ENCODE data around the gene FRRS1.
"Not testable (repeated sequence)": the region's sequence is repeated elsewhere in the genome, so short reads cannot be mapped to it uniquely, and the experiment has no call there.

FRRS1 gene, protein sequence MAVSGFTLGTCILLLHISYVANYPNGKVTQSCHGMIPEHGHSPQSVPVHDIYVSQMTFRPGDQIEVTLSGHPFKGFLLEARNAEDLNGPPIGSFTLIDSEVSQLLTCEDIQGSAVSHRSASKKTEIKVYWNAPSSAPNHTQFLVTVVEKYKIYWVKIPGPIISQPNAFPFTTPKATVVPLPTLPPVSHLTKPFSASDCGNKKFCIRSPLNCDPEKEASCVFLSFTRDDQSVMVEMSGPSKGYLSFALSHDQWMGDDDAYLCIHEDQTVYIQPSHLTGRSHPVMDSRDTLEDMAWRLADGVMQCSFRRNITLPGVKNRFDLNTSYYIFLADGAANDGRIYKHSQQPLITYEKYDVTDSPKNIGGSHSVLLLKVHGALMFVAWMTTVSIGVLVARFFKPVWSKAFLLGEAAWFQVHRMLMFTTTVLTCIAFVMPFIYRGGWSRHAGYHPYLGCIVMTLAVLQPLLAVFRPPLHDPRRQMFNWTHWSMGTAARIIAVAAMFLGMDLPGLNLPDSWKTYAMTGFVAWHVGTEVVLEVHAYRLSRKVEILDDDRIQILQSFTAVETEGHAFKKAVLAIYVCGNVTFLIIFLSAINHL

DNA sequence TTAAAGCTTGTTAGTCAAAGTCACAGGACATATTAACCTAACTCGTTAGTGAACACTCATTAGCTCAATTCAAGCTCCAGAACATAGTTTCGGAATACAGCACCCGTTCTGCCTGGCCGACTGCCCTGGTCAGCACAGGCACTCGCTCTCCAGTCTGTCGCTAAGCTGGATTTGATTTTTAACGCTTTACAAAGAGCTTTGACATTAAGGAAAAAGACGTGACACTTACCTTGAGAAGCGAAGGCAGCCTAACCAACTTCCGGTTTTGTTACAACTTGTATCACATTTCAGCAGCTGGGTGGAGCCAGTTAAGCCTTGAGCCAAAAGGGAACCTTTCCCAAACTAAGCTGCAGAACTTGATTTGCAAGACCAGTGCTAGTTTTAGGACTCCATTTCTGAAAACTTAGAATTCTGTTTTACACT, at the start of gene FRRS1:
TSS of gene FRRS1 (minus strand) at position 258 of the 423 bp plus-strand sequence. CDS start 17,867 bp downstream, outside the sequence.
- DNase-seq (ENCODE audit: low read depth in 2 of 2): no peak

DNA sequence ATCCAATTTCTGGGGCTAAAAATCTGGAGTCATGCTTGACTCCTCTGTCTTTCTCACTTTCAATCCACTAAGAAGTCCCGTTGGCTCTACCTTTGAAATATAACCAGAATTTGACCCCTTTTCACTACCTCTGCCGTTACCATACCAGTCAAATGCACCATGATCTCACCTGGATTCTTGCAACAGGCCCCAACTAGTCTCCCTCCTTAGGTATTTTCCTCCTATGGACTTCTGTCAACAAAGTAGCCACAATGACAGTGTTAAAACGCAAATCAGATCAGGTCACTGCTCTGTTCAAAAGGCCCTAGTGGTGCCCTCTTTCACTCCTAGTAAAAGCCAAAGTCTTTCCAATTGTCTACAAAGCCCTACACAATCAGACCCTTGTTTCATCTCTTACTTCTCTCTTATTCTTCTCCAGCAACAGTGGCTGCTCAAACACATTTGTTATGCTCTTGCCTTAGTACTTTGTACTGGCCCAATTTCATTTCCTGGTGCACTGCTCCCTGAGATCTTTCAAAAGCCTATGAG, 48.0 kb upstream of the FRRS1 start:
- no peak for DNase-seq (ENCODE audit: low read depth in 2 of 2)

DNA sequence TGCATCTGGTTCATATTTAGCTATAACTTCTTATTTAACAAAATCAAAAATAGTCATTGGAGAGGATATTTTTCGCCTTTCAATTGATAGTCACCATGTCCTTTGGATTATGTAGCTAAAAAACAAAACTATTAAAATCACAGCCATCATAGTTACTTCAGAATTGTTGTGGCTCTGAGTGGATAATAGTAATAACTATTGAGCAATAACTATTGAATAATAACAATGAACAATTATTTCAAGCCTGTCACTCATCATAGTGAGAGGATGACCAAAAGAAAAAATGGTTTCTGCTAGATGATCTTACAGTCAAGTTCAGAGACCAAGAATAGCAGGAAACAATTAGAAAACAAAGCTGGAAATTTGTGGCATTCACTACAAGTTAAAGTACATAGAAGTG, 45.3 kb upstream of the FRRS1 start:
- no peak for DNase-seq (ENCODE audit: low read depth in 2 of 2)

DNA sequence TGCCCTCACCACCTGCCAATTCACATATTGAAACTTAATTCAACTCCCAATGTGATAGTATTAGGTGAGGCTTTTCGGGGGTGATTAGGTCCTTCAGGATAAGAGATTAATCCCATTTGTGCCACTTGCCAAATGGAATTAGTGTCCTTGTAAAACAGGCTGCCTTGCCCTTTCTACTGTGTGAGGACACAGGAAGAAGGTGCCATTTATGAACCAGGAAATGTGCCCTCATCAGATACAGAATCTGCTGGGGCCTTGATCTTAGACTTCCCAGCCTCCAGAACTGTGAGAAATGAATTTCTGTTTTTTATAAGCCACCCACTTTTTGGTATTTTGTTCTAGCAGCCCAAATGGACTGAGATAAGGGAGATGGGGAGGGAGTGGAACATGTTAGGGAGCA, 44.6 kb upstream of the FRRS1 start:
- DNase-seq (ENCODE audit: low read depth in 2 of 2): no peak

DNA sequence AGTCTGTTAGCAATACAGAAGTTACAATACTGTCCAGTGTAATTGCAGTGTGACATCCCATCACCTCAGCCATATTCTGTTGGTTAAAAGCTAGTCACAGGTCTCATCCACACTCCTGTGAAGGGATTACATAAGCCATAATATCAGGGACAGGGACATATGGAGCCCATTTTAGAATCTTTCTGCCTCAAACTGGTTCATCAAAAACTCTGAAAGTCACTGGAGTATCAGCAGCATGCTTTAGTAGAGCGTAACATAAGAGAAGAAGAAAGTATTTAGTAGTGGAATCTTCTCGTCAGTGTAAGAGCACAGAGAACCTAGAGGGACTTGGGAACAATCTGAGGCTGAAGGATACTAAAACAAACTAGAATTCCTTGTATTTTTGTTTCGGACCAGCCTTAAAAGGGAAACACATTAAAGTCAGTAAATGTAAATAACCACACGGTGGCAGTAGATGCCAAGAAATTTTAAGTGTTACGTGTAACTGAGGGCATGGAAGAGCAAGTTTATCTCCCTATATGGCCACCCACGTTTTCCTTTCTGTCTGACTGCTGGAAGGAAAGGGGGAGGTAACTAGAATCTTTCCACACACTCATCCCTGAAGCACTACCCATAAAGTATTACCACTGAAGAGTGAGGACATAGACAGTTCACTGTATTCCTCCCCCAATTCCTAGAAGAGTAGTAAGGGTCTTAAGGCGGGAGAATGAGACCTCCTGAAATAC, 42.1 kb upstream of the FRRS1 start:
- no peak for DNase-seq (ENCODE audit: low read depth in 2 of 2)

DNA sequence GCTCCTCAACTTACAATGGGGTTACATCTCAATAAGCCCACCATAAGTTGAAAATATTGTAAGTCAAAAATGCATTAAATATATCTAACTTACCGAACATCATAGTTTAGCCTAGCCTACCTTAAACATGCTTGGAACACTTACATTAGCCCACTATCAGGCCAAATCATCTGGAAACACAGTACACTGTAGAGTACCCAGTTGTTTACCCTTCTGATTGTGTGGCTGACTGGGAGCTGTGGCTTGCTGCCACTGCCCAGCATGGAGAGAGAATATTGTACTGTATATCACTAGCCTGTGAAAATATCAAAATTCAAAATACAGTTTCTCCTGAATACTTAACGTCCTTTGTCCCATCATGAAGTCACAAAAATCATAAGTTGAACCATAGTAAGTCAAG, 40.4 kb upstream of the FRRS1 start:
- no peak for DNase-seq (ENCODE audit: low read depth in 2 of 2)

DNA sequence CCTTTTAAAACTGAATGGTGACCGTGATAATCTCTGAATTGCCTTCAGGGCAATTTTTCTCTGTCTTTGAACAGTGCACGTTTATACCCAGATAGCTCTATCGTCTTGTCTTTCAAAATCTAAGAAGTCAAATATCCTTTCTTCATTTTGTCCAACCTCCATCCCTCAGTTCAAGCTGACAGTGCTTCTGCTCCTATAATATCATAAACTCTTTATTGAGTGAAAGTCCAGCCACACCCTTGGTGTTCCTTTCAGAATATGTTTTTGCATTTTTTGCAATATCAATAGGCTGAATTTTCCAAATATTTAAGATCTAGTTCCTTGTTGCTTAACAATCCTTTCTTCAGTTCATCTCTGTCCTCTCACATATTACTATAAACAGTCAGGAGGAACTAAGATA, 35.1 kb upstream of the FRRS1 start:
- no peak for DNase-seq (ENCODE audit: low read depth in 2 of 2)

DNA sequence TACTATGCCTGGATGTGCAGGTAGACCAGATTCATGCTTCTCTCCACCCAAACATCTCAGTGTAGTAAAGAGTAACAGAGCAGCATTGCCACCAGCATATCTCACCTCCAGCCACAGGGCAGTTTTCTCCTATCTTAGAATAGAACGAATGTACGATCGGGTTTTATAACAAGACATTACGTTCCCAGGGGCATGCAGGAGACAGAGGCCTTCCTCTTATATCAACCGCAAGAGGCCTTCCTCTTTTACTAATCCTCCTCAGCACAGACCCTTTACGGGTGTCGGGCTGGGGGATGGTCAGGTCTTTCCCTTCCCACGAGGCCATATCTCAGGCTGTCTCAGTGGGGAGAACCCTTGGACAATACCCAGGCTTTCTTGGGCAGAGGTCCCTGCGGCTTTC, 27.4 kb upstream of the FRRS1 start:
- not testable (repeated sequence) for DNase-seq (ENCODE audit: low read depth in 2 of 2)

DNA sequence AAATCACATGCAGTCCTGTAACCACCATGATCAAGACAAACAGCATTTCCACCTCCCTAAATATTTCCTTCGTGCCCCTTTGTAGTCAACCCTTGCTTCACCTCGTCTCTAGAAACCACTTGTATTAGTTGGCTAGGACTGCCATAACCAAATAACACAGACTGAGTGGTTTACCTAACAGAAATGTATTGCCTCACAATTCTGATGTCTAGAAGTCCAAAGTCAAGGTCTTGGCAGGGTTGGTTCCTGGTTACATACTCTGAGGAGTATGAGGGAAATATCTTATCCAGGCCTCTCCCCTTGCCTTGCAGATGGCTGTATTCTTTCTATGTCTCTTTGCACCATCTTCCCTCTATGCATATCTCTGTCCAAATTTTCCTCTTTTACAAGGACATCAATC, 23.3 kb upstream of the FRRS1 start:
- no peak for DNase-seq (ENCODE audit: low read depth in 2 of 2)

DNA sequence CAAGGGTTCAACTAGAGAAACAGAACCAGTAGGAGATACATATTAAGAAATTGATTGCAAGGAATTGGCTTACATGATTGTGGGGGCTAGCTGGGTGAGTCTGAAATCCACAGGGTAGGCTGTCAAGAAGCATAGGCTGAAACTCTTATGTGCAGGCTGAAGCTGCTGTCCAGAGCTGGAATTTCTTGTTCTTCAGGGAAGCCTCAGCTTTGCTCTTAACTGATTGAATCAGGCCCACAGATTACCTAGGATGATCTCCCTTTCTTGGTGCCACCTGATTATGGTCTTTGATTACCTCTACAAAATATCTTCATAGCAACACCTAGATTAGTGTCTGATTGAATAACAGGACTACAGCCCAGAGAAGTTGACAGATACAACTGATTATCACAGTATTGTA, 22.5 kb upstream of the FRRS1 start:
- no peak for DNase-seq (ENCODE audit: low read depth in 2 of 2)

DNA sequence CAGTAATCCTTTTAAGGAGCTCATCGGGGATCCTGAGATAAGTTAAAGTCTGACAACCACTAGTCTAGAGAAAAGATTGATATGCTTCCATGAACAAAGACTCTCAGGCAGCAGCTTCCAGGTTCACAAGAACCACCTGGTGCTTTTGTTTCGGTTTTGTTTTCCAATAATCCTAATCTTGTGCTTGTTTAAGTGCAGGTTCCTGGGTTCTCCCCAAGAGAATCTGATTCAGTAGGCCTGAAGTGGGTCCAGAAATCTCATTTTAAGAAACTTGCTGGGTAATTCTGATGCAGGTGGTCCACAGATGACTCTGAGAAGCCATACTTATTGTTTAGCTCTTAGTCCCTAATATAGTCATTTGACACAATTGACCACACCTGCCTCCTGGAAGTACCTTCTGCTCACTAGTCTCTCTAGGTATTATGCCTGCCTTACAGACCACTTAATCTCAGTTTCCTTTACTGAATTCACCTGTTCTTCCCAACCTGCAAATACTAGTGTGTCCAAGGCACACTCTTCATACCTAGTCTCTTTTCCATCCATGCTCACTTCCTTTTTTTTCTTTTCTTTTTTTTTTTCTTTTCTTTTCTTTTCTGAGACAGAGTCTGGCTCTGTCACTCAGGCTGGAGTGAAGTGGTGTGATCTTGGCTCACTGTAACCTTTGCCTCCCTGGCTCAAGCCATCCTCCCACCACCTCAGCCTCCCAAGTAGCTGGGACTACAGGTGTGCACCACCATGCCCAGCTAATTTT, 20.5 kb upstream of the FRRS1 start:
- no peak for DNase-seq (ENCODE audit: low read depth in 2 of 2)

DNA sequence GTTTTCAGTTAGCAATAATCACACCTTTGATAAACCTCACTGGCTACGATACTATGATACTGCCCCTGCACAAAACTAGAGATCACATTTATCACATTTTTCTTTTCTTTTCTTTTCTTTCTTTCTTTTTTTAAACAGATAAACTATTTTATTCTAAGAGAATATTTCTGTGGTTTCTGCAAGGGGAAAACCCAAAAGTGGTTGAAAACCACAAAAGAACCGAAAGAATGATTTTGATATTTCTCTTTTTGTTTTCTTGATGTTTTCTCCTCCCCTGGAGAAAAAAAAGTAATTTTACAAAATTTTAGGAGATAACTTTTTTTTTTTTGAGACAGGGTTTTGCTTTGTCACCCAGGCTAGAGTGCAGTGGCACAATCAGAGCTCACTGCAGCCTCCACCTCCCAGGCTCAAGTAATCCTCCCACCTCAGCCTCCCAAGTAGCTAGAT, 18.4 kb upstream of the FRRS1 start:
- no peak for DNase-seq (ENCODE audit: low read depth in 2 of 2)

DNA sequence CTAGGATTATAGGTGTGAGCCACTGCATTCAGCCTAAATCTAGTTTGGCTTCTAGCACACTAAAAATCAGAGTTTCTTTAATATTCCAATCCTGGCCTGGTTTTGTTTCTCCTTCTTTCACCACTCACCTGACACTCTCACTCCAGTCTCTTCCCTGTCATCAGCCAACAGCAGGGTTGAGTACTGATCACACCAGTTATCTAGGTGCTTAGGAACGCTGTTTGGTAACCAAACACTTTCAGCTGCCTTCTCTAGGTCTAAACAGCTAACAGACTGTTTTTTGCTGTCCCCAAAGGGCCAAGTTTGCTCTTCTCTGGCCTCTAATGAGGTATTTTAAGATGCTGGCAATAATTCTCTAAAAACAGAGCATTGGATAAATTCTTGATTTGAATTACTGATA, 17.7 kb upstream of the FRRS1 start:
- DNase-seq (ENCODE audit: low read depth in 2 of 2): no peak

DNA sequence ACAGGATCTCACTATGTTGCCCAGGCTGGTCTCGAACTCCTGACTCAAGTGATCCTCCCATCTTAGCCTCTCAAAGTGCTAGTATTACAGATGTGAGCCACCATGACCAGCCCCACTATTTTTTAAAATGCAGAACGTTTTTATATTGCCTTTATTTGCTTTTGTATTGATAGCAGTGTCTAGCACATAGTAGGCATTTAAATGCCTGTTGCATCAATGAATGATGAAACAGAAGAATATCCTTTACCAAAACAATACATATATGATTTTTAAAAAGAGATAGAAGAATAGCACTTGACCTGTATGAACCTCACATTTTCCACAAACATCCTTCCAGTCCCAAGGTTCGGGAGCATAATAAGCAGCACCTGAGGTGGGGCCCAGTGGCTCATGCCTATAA, 16.5 kb upstream of the FRRS1 start:
- DNase-seq (ENCODE audit: low read depth in 2 of 2): no peak

DNA sequence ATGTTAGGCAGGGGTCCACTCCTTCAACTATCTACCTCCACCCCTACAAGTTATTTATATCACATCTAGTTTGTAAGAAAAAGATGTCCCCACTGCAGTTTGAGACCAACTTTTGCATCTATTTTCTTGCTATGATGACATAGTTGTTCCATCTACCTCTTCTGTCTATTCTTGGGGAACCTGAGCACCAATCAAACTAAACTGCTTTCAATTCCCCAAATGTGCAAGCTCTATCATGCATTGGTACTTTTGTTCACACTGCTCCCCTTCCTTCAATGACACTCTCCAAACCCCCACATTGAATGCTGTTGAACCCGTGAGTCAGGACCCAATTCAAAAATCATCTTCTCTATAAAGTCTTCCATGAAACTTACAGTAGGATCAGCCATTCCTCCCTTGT, 16.0 kb upstream of the FRRS1 start:
- DNase-seq (ENCODE audit: low read depth in 2 of 2): no peak

DNA sequence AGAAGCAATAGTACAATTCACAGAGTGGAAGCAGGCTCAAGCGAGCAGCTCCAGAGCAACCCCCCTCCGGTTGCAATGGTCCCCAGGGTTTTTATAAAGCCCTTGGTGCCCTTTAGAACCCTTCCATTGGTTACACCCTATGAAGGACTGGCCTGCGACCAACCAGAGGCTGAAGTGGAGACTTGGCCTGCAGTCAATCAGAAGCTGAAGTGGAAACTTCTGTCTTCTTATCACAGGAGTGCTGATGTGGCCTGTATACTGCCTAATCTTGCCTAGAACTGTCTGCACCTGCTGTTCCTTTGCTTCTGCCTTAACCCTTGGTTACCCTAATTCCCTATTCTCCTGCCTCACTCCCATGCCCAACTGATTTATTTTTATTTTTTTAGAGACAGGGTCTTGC, 15.4 kb upstream of the FRRS1 start:
- DNase-seq (ENCODE audit: low read depth in 2 of 2): no peak

DNA sequence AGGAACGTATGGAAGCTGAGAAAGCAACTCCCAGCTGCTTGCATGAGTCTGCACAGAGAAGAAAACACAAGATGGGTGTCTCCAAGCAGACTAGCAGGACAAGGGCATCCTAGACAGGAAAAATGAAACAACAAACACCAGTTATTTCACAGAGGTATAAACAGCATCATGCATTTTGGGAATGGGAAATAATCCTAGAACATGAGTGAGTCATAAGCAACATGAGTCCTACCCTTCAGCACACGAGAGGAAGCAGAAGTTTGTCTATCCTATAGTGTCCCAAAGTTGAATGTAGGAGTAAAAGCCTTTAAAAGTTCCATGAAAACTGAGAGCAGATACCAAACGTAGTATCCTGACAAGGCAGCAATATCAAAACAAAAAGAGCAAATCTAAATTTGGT, 11.3 kb upstream of the FRRS1 start:
- DNase-seq (ENCODE audit: low read depth in 2 of 2): no peak

DNA sequence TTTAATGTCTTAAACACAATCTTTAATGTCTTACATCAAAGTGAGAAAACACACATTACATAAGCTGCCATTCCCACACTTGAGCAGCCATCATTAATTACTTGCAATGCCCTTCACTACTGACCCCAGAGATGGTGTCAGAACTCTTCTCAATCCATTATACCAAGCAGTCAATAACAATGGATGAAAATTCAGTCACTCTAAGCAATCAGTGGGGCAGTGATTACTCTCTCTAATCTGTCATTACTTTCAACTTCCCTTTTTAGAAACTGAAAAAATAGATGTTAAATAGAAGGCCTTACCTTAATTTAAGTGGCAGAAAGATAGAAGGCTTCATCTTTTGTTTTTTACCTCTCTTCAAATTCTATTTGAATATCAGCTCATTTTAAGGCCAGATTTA, 9.7 kb upstream of the FRRS1 start:
- DNase-seq (ENCODE audit: low read depth in 2 of 2): no peak

DNA sequence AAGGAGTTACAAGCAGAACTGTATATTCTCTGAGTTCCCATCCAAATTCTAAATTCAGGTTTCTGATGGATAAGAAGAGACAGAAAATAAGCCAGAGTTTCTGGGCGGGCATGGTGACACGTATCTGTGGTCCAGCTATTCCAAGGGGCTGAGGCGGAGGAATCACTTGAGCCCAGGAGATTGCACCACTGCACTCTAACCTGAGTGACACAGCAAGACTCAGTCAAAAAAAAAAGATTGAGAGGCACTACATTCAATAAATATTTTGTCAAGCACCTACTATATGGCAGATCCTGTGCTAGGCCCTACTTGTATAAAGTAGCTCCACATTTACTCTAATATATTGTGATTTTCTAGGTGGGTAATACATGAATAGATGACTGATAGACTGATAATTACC, 6.4 kb upstream of the FRRS1 start:
- no peak for DNase-seq (ENCODE audit: low read depth in 2 of 2)

DNA sequence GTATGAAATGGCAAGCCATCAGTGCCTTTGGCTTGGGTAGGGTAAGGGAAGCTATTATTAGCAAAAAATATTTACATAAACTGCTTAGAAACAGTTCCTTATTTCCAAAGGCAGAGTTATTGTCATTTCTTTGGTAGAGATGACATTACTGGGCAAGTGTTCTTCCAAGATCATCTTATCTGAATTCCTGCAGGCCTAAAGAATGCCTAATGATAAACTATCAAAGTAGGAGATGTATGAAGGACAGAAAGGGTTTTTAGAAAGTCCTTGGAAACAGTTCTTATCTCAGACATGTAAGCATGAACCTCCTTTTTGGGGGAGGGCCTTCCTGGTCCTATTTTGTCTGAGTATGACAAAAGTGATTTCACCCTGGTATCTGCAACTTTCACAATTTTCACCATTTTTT, 5.1 kb upstream of the FRRS1 start:
- no peak for DNase-seq (ENCODE audit: low read depth in 2 of 2)

DNA sequence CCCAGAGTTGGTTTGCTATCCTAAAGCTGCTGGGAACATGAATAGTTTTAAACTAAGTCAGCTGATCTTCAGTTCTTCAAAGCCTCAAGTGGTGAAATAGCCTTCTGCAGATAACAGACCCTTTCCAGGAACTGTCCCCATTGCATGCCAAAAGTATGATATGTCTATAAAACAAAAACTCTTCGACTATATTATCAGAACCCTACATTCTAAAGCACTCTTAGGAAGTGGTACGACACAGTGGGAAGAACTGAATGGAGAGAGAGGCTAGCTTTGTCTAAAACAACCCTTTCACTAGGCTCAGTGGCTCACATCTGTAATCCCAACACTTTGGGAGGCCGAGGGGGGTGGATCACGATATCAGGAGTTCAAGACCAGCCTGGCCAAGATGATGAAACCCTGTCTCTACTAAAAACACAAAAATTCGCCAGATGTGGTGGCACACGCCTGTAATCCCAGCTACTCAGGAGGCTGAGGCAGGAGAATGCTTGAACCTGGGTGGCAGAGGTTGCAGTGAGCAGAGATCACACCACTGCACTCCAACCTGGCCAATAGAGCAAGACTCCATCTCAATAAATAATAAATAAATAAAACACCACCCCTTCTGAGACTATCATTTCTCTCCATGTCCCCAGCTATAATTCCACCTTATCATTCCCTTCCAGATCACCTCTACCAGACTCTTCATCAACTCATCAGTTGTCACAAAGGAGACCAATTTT, 2.2 kb upstream of the FRRS1 start:
- DNase-seq (ENCODE audit: low read depth in 2 of 2): no peak
